ENCODE data around the gene ANXA10.

ANXA10 gene

DNA sequence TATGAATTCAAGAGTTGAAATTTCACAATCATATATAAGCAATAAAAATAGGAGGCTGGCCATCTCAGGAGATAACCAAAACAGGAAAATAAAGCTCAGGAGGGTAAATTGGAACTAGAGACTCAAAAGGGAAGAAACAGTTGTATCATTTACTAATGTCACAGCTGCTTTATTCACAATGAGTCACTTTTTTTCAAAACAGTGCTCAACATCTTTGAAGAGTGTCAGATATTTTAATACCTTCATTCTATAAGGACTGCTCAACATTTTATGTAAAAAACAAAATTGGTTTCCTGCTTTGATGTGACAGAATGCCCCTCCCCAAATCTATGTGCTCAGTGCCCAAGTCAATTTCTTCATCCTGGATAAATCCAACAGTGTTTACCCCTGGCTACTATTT is 128.6 kb downstream of the ANXA10 start:
- no peak for DNase-seq (ENCODE audit: low read depth)
- TF ChIP-seq MYC (IDR thresholded peaks at IDR 0.05; ENCODE audit: low read depth, low read length) (no peak), POLR2A (IDR thresholded peaks at IDR 0.05; ENCODE audit: extremely low read depth, insufficient read length) (no peak)
- TF ChIP-seq, protein P1, sequence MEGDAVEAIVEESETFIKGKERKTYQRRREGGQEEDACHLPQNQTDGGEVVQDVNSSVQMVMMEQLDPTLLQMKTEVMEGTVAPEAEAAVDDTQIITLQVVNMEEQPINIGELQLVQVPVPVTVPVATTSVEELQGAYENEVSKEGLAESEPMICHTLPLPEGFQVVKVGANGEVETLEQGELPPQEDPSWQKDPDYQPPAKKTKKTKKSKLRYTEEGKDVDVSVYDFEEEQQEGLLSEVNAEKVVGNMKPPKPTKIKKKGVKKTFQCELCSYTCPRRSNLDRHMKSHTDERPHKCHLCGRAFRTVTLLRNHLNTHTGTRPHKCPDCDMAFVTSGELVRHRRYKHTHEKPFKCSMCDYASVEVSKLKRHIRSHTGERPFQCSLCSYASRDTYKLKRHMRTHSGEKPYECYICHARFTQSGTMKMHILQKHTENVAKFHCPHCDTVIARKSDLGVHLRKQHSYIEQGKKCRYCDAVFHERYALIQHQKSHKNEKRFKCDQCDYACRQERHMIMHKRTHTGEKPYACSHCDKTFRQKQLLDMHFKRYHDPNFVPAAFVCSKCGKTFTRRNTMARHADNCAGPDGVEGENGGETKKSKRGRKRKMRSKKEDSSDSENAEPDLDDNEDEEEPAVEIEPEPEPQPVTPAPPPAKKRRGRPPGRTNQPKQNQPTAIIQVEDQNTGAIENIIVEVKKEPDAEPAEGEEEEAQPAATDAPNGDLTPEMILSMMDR (IDR thresholded peaks at IDR 0.05; ENCODE audit: low read depth, low read length), result no peak
- TF ChIP-seq, protein P2, sequence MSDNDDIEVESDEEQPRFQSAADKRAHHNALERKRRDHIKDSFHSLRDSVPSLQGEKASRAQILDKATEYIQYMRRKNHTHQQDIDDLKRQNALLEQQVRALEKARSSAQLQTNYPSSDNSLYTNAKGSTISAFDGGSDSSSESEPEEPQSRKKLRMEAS (IDR thresholded peaks at IDR 0.05; ENCODE audit: low read depth, low read length), result no peak

DNA sequence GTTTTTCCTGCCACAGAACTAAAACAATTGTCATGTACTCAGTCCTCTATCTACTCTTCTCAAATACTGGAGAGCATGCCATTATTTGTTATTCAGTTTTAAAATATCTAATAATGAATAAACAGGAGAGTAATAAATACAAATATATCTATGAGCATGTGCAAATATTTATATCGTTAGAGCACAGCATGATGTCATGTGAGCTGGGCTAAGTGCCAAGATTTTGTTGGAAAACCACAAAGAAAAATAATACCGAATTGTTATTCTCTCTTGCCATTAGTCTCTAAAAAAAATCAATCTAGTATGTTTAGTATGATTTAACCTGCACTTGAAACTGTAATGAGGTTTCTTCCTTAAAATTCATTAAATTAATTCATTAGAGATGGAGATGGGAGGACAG is 129.0 kb downstream of the ANXA10 start:
- DNase-seq (ENCODE audit: low read depth), result no peak
- no peak overlapping the region for H3K4me3 ChIP-seq (ENCODE audit: low read depth, low read length)
- TF ChIP-seq, protein P1 (IDR thresholded peaks at IDR 0.05; ENCODE audit: low read depth, low read length), result no peak
- TF ChIP-seq, protein P2 (IDR thresholded peaks at IDR 0.05; ENCODE audit: low read depth, low read length), result no peak
- TF ChIP-seq POLR2A (IDR thresholded peaks at IDR 0.05; ENCODE audit: extremely low read depth, insufficient read length) (no peak), MYC (IDR thresholded peaks at IDR 0.05; ENCODE audit: low read depth, low read length) (no peak)

More for the DNA sequence above, 128.6 kb downstream of the ANXA10 start:
- H3K4me3 ChIP-seq (ENCODE audit: low read depth, low read length), result no peak overlapping the region

All from NB4 (cell line).